ENCODE results near the gene TPR. TPM values are rescaled to one million over a fixed set of nuclear protein-coding genes. Genes with fewer than 3 reads are reported as not detected.

TPR gene
- total and polyA plus RNA-seq, 8 donors, result 11.8 to 45.5 (median 29.5) TPM

DNA sequence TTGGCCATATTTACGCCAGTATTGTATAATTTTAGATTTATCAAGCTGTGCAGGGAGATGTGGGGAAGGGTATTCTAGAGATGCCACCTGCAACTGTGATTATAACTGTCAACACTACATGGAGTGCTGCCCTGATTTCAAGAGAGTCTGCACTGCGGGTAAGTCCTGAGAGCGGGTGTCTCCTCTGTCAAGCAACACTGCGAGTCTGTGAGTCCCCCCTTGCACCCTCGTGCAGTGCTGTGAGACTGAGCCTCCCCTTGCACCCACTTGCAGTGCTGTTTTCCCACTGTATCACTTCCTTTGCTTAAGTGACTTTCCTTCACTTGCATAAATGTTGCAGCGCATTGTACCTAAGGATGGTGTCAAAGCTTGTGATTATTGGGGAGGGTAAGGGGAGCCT lies 75.0 kb downstream of the TPR start:
- no peaks in the 10 kb centered on the region for H3K9me3 ChIP-seq
- intact Hi-C loops (cut with DNase I), result no loop called here
- H3K4me3 ChIP-seq, result no peak overlapping the region
- no peak for TF ChIP-seq CTCF (IDR thresholded peaks at IDR 0.05)
- no peaks in the 10 kb centered on the region for H3K36me3 ChIP-seq
- WGBS, 2 donors, result 76 to 89% methylated on average over 6 of the region's 6 CpGs
- DNase-seq (no peak), FAIRE-seq (no peak), ATAC-seq (no peak)
- H3K27me3 ChIP-seq, result no peaks in the 10 kb centered on the region
- H3K27ac ChIP-seq, result no peak overlapping the region
- H3K4me1 ChIP-seq, result no peaks in the 10 kb centered on the region

GRCh38 chr1:186299570-186299969 lies 75.5 kb downstream of the TPR start:
- Histone ChIP-seq H3K9me3 (no peaks in the 10 kb centered on the region), H3K27me3 (no peaks in the 10 kb centered on the region), H3K27ac (no peak overlapping the region), H3K36me3 (no peaks in the 10 kb centered on the region), H3K4me3 (no peak overlapping the region), H3K4me1 (no peaks in the 10 kb centered on the region)
- no peak for TF ChIP-seq CTCF (IDR thresholded peaks at IDR 0.05)
- FAIRE-seq, result no peak
- 79 to 95% methylated on average over 2 of the region's 2 CpGs for WGBS, 2 donors
- intact Hi-C loops (cut with DNase I), result no loop called here
- DNase-seq, result no peak
- ATAC-seq, result no peak

DNA sequence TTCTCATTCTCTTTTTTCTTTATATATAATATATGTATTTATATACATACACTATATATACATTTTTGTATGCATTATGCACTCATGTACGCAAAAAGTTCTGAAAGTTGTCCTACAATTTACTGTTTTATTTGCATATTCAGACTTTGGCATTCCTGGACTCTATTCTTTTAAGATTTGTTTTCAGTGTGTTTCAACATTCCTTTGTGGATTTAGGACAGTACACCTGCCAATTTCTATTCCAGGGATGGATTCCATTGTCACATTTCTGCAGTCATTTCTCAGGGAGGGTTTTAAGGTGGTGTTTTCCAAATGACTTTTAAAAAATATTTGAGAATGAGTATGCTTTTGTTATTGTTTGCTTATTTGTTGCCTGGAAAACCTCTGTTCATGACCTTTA lies 76.2 kb downstream of the TPR start:
- intact Hi-C loops (cut with DNase I), result no loop called here
- FAIRE-seq, result no peak
- WGBS, 2 donors, result 87 to 97% methylated on average over 1 of the region's 1 CpG

DNA sequence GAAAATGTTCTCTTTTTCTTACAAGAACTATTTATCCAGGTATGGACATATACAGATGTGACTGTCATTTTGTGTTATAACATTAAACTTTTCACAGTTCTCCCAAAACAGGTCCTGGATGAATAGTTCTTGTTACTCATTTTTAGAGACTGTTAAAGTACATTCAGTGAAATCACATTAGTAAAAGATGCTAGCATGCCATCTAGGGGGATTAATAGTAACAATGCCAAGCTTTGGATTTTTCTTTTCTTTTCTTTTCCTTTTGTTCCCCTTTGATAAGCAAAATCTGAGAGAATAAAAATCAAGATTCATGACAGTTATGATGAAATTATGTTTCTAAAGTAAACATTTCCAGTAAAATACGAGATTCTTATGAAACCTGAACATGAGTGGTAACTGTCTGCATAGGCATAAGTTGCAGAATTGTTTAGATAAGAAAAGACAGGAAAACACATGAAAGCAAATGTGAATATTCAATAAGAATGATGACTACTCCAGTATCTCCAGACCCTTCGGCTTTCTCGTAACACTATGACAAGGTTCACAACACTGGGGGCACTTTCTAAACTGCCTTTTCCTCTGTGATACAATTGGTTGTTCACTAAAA lies 77.5 kb downstream of the TPR start:
- no peak for TF ChIP-seq CTCF (IDR thresholded peaks at IDR 0.05)
- intact Hi-C loops (cut with DNase I), result no loop called here
- Histone ChIP-seq H3K4me1 (no peaks in the 10 kb centered on the region), H3K27me3 (no peaks in the 10 kb centered on the region), H3K4me3 (no peak overlapping the region), H3K9me3 (no peaks in the 10 kb centered on the region), H3K36me3 (no peaks in the 10 kb centered on the region), H3K27ac (no peak overlapping the region)
- 67 to 73% methylated on average over 3 of the region's 3 CpGs for WGBS, 2 donors
- FAIRE-seq, result no peak
- DNase-seq, result no peak
- no peak for ATAC-seq

More for the DNA sequence above, 76.2 kb downstream of the TPR start:
- Histone ChIP-seq H3K9me3 (no peaks in the 10 kb centered on the region), H3K27ac (no peak overlapping the region), H3K4me1 (no peaks in the 10 kb centered on the region), H3K27me3 (no peaks in the 10 kb centered on the region), H3K4me3 (no peak overlapping the region), H3K36me3 (no peaks in the 10 kb centered on the region)
- ATAC-seq (no peak), DNase-seq (no peak)
- no peak for TF ChIP-seq CTCF (IDR thresholded peaks at IDR 0.05)

DNA sequence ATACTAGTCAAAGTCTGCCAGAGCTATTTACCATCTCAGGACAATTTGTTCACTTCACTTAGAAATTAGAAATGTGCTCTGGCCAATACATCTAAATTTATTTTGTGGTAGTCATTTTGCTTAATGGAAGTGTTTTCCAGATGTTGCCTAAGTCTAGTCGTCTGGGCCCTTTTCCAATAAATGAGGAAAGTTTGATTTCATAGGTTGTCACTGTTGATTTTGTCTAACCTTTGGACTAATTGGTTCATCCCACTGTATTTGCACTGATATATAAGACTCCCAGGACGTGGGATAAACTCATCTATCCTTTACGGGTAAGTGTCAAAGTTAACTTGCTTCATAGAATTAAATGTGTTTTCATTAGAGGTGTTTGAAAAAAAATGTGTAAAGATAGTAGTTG lies 79.1 kb downstream of the TPR start, which contains the start of gene PRG4:
Gene PRG4, plus strand, starts transcription at position 300 of the 400 bp plus-strand sequence.
- intact Hi-C loops (cut with DNase I), result no loop called here
- Histone ChIP-seq H3K9me3 (no peaks in the 10 kb centered on the region), H3K36me3 (no peaks in the 10 kb centered on the region), H3K4me3 (no peak within 1 kb of the TSS), H3K27me3 (no peaks in the 10 kb centered on the region), H3K4me1 (no peaks in the 10 kb centered on the region), H3K27ac (no peak within 1 kb of the TSS)
- TF ChIP-seq CTCF (IDR thresholded peaks at IDR 0.05), result no peak
- DNase-seq (no peak), ATAC-seq (peak in 1 of 4 donors; percentile 55), FAIRE-seq (no peak)
- 30 to 32% methylated on average over 3 of the region's 3 CpGs for WGBS, 2 donors

Measured in pancreas (tissue), 10 donors.